Effector memory CD4-positive, alpha-beta T cell (primary cell): ENCODE measurements around the gene DUSP11.

Source experiments
- DNase-seq, 3 donors: peaks; one replicate each; pipeline ENCODE4 v3.0.0-alpha.2; 2020
- H3K27ac ChIP-seq: 2 replicates; pipeline ENCODE4 v1.7.0; 2013; ENCODE audit warnings: mild to moderate bottlenecking, low read length, moderate library complexity; ENCODE audit not compliant: insufficient read depth, poor library complexity, severe bottlenecking
- H3K27me3 ChIP-seq: replicated peaks from 2 replicates; pipeline ENCODE4 v1.7.0; 2013; ENCODE audit warnings: mild to moderate bottlenecking, low read length; ENCODE audit not compliant: insufficient read depth, control insufficient read depth, poor library complexity, severe bottlenecking
- H3K36me3 ChIP-seq: 2 replicates; pipeline ENCODE4 v1.7.0; 2013; ENCODE audit warnings: mild to moderate bottlenecking, low read length, moderate library complexity; ENCODE audit not compliant: control insufficient read depth, insufficient read depth
- H3K4me1 ChIP-seq: 2 replicates; pipeline ENCODE4 v1.7.0; 2013; ENCODE audit warnings: low read length, mild to moderate bottlenecking; ENCODE audit not compliant: control insufficient read depth, insufficient read depth, poor library complexity, severe bottlenecking
- H3K4me3 ChIP-seq: 2 replicates; pipeline ENCODE4 v1.7.0; 2013; ENCODE audit warnings: low read length, low read depth, mild to moderate bottlenecking; ENCODE audit not compliant: insufficient read depth, poor library complexity, severe bottlenecking
- H3K9me3 ChIP-seq: 2 replicates; pipeline ENCODE4 v1.7.0; 2013; ENCODE audit warnings: mild to moderate bottlenecking, low read length, moderate library complexity; ENCODE audit not compliant: control insufficient read depth

Gene DUSP11

GRCh38 chr2:73776869-73777519 is 2.9 kb downstream of the DUSP11 start:
- H3K27me3 ChIP-seq: no peaks in the 10 kb centered on the region
- peaks cover 33% of the 10 kb centered on the region for H3K36me3 ChIP-seq
- no peak for DNase-seq
- peaks cover 13% of the 10 kb centered on the region for H3K4me1 ChIP-seq
- H3K4me3 ChIP-seq: no peak overlapping the region
- no peak overlapping the region for H3K27ac ChIP-seq
- no peaks in the 10 kb centered on the region for H3K9me3 ChIP-seq

GRCh38 chr2:73776381-73776780 is 3.5 kb downstream of the DUSP11 start:
- H3K9me3 ChIP-seq: no peaks in the 10 kb centered on the region
- H3K4me3 ChIP-seq: no peak overlapping the region
- no peak overlapping the region for H3K27ac ChIP-seq
- no peak for DNase-seq
- peaks cover 33% of the 10 kb centered on the region for H3K36me3 ChIP-seq
- no peaks in the 10 kb centered on the region for H3K27me3 ChIP-seq
- H3K4me1 ChIP-seq: peaks cover 13% of the 10 kb centered on the region

GRCh38 chr2:73772819-73773218 is 7.1 kb downstream of the DUSP11 start:
- H3K36me3 ChIP-seq: peaks cover 67% of the 10 kb centered on the region
- no peaks in the 10 kb centered on the region for H3K9me3 ChIP-seq

GRCh38 chr2:73770725-73771124 is 9.2 kb downstream of the DUSP11 start:
- Histone ChIP-seq H3K4me1 (no peaks in the 10 kb centered on the region), H3K9me3 (no peaks in the 10 kb centered on the region), H3K27ac (no peak overlapping the region), H3K27me3 (no peaks in the 10 kb centered on the region), H3K4me3 (no peak overlapping the region), H3K36me3 (peaks cover 73% of the 10 kb centered on the region)
- DNase-seq: no peak

More at GRCh38 chr2:73772819-73773218, 7.1 kb downstream of the DUSP11 start:
- Histone ChIP-seq H3K4me3 (no peak overlapping the region), H3K4me1 (no peaks in the 10 kb centered on the region), H3K27ac (no peak overlapping the region), H3K27me3 (no peaks in the 10 kb centered on the region)
- DNase-seq: no peak

GRCh38 chr2:73766994-73767393 is 12.9 kb downstream of the DUSP11 start:
- no peak for DNase-seq
- no peak overlapping the region for H3K27ac ChIP-seq
- peaks cover 72% of the 10 kb centered on the region for H3K36me3 ChIP-seq
- no peaks in the 10 kb centered on the region for H3K4me1 ChIP-seq
- no peak overlapping the region for H3K4me3 ChIP-seq
- H3K27me3 ChIP-seq: no peaks in the 10 kb centered on the region
- H3K9me3 ChIP-seq: no peaks in the 10 kb centered on the region

GRCh38 chr2:73766349-73766748 is 13.6 kb downstream of the DUSP11 start:
- DNase-seq: no peak
- H3K27me3 ChIP-seq: no peaks in the 10 kb centered on the region
- no peak overlapping the region for H3K27ac ChIP-seq
- H3K36me3 ChIP-seq: peaks cover 78% of the 10 kb centered on the region
- no peak overlapping the region for H3K4me3 ChIP-seq
- no peaks in the 10 kb centered on the region for H3K4me1 ChIP-seq
- no peaks in the 10 kb centered on the region for H3K9me3 ChIP-seq

GRCh38 chr2:73764945-73765344 is 15.0 kb downstream of the DUSP11 start:
- peaks cover 77% of the 10 kb centered on the region for H3K36me3 ChIP-seq
- no peaks in the 10 kb centered on the region for H3K4me1 ChIP-seq
- no peaks in the 10 kb centered on the region for H3K27me3 ChIP-seq
- no peak for DNase-seq
- no peaks in the 10 kb centered on the region for H3K9me3 ChIP-seq
- H3K4me3 ChIP-seq: no peak overlapping the region
- no peak overlapping the region for H3K27ac ChIP-seq

GRCh38 chr2:73762571-73762970 is 17.3 kb downstream of the DUSP11 start:
- Histone ChIP-seq H3K27me3 (no peaks in the 10 kb centered on the region), H3K4me1 (no peaks in the 10 kb centered on the region), H3K36me3 (peaks cover 61% of the 10 kb centered on the region), H3K9me3 (no peaks in the 10 kb centered on the region), H3K4me3 (no peak overlapping the region), H3K27ac (no peak overlapping the region)
- no peak for DNase-seq

GRCh38 chr2:73759904-73760303 is 20.0 kb downstream of the DUSP11 start:
- Histone ChIP-seq H3K4me3 (no peak overlapping the region), H3K9me3 (no peaks in the 10 kb centered on the region), H3K27ac (no peak overlapping the region), H3K27me3 (no peaks in the 10 kb centered on the region), H3K36me3 (peaks cover 40% of the 10 kb centered on the region), H3K4me1 (no peaks in the 10 kb centered on the region)
- DNase-seq: no peak

DNA sequence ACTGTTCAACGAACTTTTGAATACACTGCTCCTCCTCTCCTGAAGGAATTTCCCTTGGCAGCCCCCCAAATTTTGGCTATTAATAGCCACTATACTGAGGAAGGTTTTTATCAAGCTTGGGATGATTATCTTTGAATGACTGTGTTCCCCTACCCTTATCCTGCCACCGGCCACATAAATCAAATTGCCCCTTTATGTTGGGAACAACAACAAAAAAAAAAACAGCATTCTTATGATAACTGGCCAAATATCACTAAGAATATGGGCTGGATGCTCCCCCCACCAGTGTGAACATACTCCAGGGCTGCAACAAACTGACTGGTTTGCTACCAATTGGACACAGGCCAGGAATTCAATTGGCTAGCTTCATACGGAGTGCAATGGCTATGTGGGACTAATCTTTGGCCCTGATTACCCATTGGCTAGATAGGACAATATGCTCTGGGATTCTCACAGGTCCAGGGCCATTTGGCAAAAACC is 20.6 kb downstream of the DUSP11 start:
- Histone ChIP-seq H3K27me3 (no peaks in the 10 kb centered on the region), H3K27ac (no peak overlapping the region), H3K9me3 (no peaks in the 10 kb centered on the region), H3K4me3 (no peak overlapping the region), H3K4me1 (no peaks in the 10 kb centered on the region), H3K36me3 (peaks cover 34% of the 10 kb centered on the region)
- no peak for DNase-seq
